Breast epithelium (tissue), 4 donors: ENCODE results near the gene CACNA2D3. TPM values are rescaled to one million over a fixed set of nuclear protein-coding genes. Genes with fewer than 3 reads are reported as not detected.
A peak's percentile ranks its signal among the peaks of the same experiment; 100 is the strongest.

Experiments
- DNase-seq, 2 donors: peaks; one replicate each; pipeline ENCODE4 v3.0.0-alpha.2; 2019; ENCODE audit warnings: low spot score in 2 of 2
- H3K27ac ChIP-seq, 2 donors: fragments of 200-600 bp; sonication (generic) in 1 of 2; one replicate each; pipeline ENCODE4 v1.5.1; 2016 to 2019; ENCODE audit warnings: mild to moderate bottlenecking in 1 of 2
- H3K27me3 ChIP-seq, 2 donors: fragments of 200-600 bp; sonication (generic) in 1 of 2; one replicate each; pipeline versions ENCODE4 v1.5.1 to v1.6.0; 2017 to 2019; ENCODE audit warnings: control low read depth in 1 of 2, mild to moderate bottlenecking in 1 of 2
- H3K36me3 ChIP-seq: fragments of 200-600 bp; one replicate; pipeline ENCODE4 v1.5.1; 2019
- H3K4me1 ChIP-seq, 2 donors: fragments of 200-600 bp; sonication (generic); one replicate each; pipeline ENCODE4 v1.5.1; 2016 to 2019; ENCODE audit warnings: control low read depth in 1 of 2
- H3K4me3 ChIP-seq, 3 donors: fragments of 200-600 bp; sonication (generic); 1 replicate in 2 of 3; 2 replicates in 1 of 3; pipeline ENCODE4 v1.5.1; 2016 to 2019; ENCODE audit warnings: mild to moderate bottlenecking in 3 of 3, moderate library complexity in 2 of 3
- H3K9me3 ChIP-seq, 2 donors: fragments of 200-600 bp; sonication (generic) in 1 of 2; one replicate each; pipeline ENCODE4 v1.5.1; 2016 to 2019; ENCODE audit warnings: control low read depth in 1 of 2
- CTCF ChIP-seq, 3 donors: fragments of 450-650 bp; IDR thresholded peaks; one replicate each; pipeline ENCODE4 v1.5.1; 2016 to 2017; ENCODE audit warnings: antibody characterized with exemption in 3 of 3, mild to moderate bottlenecking in 3 of 3, moderate library complexity in 3 of 3
- POLR2A ChIP-seq: fragments of 450-650 bp; IDR thresholded peaks from one replicate; pipeline ENCODE4 v1.6.1; 2016; ENCODE audit warnings: antibody characterized with exemption, mild to moderate bottlenecking, moderate library complexity
- POLR2AphosphoS5 ChIP-seq, 3 donors: sonication (generic); formaldehyde crosslinking; IDR thresholded peaks; one replicate each; pipeline ENCODE4 v1.6.1; 2017; ENCODE audit warnings: antibody characterized with exemption in 3 of 3
- intact Hi-C: fragments of 100-400 bp; cut with DNase I; formaldehyde crosslinking; loops from one replicate; pipeline ENCODE4 v1.15.1; 2023; ENCODE audit warnings: low total_unique reads
- total RNA-seq, 3 donors: library from RNA; depleted of rRNA; stranded (reverse); fragments of >200 nt; gene quantifications; one replicate each; pipeline ENCODE4 v1.1.0, GENCODE V29; 2016

Gene CACNA2D3
- total RNA-seq, 3 donors from 2014 or later = 0.59 to 3.4 (median 2.3) TPM

- DNase-seq = no peak
- intact Hi-C loops = no loop called here
- Histone ChIP-seq H3K27ac (no peak overlapping the region), H3K4me1 (peaks cover 0 to 5% of the 10 kb centered on the region in 2 donors), H3K9me3 (no peaks in the 10 kb centered on the region), H3K27me3 (no peaks in the 10 kb centered on the region), H3K4me3 (no peak overlapping the region), H3K36me3 (no peaks in the 10 kb centered on the region)
- TF ChIP-seq CTCF (IDR thresholded peaks at IDR 0.05) (no peak), POLR2AphosphoS5 (IDR thresholded peaks at IDR 0.05) (no peak), POLR2A (no peak)
Measured at GRCh38 chr3:54888873-54889272, 766.5 kb downstream of the CACNA2D3 start.

- intact Hi-C loops = no loop called here
- H3K9me3 ChIP-seq = no peaks in the 10 kb centered on the region
- H3K27me3 ChIP-seq = no peaks in the 10 kb centered on the region
- H3K27ac ChIP-seq = no peak overlapping the region
- peaks cover 0 to 5% of the 10 kb centered on the region in 2 donors for H3K4me1 ChIP-seq
- no peak for TF ChIP-seq CTCF (IDR thresholded peaks at IDR 0.05)
- no peak for TF ChIP-seq POLR2A
- TF ChIP-seq POLR2AphosphoS5 (IDR thresholded peaks at IDR 0.05) = no peak
- no peaks in the 10 kb centered on the region for H3K36me3 ChIP-seq
- DNase-seq = no peak
- no peak overlapping the region for H3K4me3 ChIP-seq
Measured at GRCh38 chr3:54889731-54890130, 767.4 kb downstream of the CACNA2D3 start.

- Histone ChIP-seq H3K4me1 (peaks cover 0 to 5% of the 10 kb centered on the region in 2 donors), H3K4me3 (no peak overlapping the region), H3K36me3 (no peaks in the 10 kb centered on the region), H3K9me3 (no peaks in the 10 kb centered on the region), H3K27ac (peak overlapping the region; percentile 65 to 72), H3K27me3 (no peaks in the 10 kb centered on the region)
- intact Hi-C loops = no loop called here
- TF ChIP-seq CTCF (IDR thresholded peaks at IDR 0.05) = peak in 2 of 3 donors; percentile 32 to 56
- peak in 2 of 3 donors; percentile 57 to 69 for TF ChIP-seq POLR2AphosphoS5 (IDR thresholded peaks at IDR 0.05)
- TF ChIP-seq POLR2A = no peak
- peak; percentile 58 to 79 for DNase-seq
Measured at GRCh38 chr3:54891540-54891897, 769.2 kb downstream of the CACNA2D3 start.

- no peak for TF ChIP-seq CTCF (IDR thresholded peaks at IDR 0.05)
- no peak for TF ChIP-seq POLR2AphosphoS5 (IDR thresholded peaks at IDR 0.05)
- TF ChIP-seq POLR2A = no peak
- H3K4me3 ChIP-seq = no peak overlapping the region
- H3K27ac ChIP-seq = peak overlapping the region; percentile 65 to 72
- no peaks in the 10 kb centered on the region for H3K36me3 ChIP-seq
- no peak for DNase-seq
- intact Hi-C loops = no loop called here
- no peaks in the 10 kb centered on the region for H3K27me3 ChIP-seq
- peaks cover 0 to 5% of the 10 kb centered on the region in 2 donors for H3K4me1 ChIP-seq
- no peaks in the 10 kb centered on the region for H3K9me3 ChIP-seq
Measured at GRCh38 chr3:54892168-54892567, 769.8 kb downstream of the CACNA2D3 start.

- no peaks in the 10 kb centered on the region for H3K27me3 ChIP-seq
- H3K36me3 ChIP-seq = no peaks in the 10 kb centered on the region
- H3K4me1 ChIP-seq = peaks cover 0 to 5% of the 10 kb centered on the region in 2 donors
- TF ChIP-seq POLR2AphosphoS5 (IDR thresholded peaks at IDR 0.05) (no peak), POLR2A (no peak)
- no peak overlapping the region for H3K4me3 ChIP-seq
- DNase-seq = no peak
- H3K9me3 ChIP-seq = no peaks in the 10 kb centered on the region
- no peak overlapping the region for H3K27ac ChIP-seq
- intact Hi-C loops = loop anchor here (5.0 kb wide), 1 partner anchor 1043 kb away; no protein-coding TSS in a partner anchor
Measured at GRCh38 chr3:54895613-54896012, 773.3 kb downstream of the CACNA2D3 start.
